Renal cortical epithelial cell (primary cell): ENCODE data around the gene DTWD1. TPM values are rescaled to one million over a fixed set of nuclear protein-coding genes. Genes with fewer than 3 reads are reported as not detected.
"Not testable (repeated sequence)": the region's sequence is repeated elsewhere in the genome, so short reads cannot be mapped to it uniquely, and the experiment has no call there.

Experiments used
- DNase-seq: peaks from one replicate; pipeline ENCODE4 v3.0.0-alpha.2; 2011; ENCODE audit warnings: low read depth
- total RNA-seq: library from RNA; depleted of rRNA; stranded (reverse); fragments of >200 nt; gene quantifications from 2 replicates; pipeline ENCODE4 v1.2.3, GENCODE V29; 2014

DTWD1 gene
- total RNA-seq, 1 donor from 2014 or later = 18.1 TPM

DNA sequence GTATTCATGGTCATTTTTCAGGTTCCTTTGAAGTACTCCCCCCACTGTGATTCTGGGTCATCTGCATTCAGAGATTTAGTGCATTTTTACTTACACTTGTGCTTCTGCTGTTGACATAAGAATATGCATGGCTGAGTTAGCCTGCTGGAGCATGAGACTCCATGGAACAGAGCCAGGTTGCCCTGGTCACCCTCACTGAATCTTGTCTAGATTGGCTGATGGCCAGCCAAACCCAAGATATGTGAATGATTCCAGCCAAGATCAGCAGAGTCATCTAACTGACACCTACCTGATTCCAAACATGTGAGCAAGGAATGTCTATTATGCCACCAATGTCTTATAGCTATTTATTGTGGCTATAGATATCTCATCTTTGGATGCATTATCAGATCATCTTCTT is 25.1 kb downstream of the DTWD1 start:
- DNase-seq = peak; percentile 91

GRCh38 chr15:49646891-49647290 is 26.0 kb downstream of the DTWD1 start:
- no peak for DNase-seq

GRCh38 chr15:49649987-49650386 is 29.1 kb downstream of the DTWD1 start:
- no peak for DNase-seq

DNA sequence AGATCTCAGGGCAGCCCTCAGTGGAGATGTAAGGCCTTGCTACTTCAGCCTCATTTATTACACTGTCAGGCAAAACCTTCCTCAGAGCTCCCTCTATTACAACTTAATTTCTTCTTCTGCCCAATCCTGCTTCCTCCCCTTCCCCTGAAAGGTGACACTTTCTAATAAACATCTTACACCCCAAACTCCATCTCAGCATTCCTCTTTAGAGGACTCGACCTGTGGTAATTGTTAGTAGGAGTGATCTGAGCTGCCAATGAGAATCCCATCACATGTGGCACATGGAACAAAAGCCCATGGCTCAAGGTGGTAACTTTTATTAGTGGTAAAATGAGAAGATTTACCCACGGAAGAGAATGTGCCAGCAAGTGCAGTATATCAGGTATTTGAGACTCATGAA is 29.8 kb downstream of the DTWD1 start:
- no peak for DNase-seq

GRCh38 chr15:49652922-49653321 is 32.1 kb downstream of the DTWD1 start:
- no peak for DNase-seq

DNA sequence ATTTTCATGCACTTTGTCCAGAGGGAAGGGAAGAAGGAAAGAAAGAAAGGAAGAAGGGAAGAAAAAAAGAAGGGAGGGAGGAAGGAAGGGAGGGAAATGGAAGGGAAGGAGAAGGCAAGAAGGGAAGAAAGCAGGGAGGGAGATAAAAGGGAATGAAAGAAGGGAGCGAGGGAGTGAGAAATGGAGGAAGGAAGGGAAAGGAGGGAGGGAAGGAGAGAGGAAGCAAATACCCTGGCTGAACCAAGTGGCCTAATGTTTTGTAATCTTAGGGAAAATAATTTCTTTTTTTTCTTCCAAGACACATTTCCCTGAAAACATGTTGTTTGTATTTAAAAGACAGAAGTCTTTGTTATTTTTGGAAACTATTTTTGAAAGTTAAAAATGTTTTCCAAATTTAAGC is 35.9 kb downstream of the DTWD1 start:
- DNase-seq = no peak

- no peak for DNase-seq
These were observed 43.9 kb downstream of the DTWD1 start for GRCh38 chr15:49664716-49665115.

DNA sequence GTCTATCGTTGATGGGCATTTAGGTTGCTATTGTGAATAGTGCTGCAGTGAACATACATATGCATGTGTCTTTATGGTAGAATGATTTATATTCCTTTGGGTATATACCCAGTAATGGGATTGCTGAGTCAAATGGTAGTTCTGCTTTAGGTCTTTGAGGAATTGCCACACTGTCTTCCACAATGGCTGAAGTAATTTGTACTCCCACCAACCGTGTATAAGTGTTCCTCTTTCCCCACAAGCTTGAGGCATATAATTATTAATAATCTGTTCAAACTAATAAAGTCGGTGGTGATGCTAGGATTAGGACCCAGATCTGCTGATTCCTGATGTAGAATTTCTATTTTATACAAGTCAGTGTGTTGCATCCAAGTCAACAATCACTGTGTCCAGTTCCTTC is 45.6 kb downstream of the DTWD1 start:
- DNase-seq = not testable (repeated sequence)

- no peak for DNase-seq
These were observed 48.4 kb downstream of the DTWD1 start for GRCh38 chr15:49669288-49669687.

GRCh38 chr15:49673861-49674260 is 53.0 kb downstream of the DTWD1 start:
- peak; percentile 25 for DNase-seq

GRCh38 chr15:49674370-49674769 is 53.5 kb downstream of the DTWD1 start:
- DNase-seq = peak; percentile 28

DNA sequence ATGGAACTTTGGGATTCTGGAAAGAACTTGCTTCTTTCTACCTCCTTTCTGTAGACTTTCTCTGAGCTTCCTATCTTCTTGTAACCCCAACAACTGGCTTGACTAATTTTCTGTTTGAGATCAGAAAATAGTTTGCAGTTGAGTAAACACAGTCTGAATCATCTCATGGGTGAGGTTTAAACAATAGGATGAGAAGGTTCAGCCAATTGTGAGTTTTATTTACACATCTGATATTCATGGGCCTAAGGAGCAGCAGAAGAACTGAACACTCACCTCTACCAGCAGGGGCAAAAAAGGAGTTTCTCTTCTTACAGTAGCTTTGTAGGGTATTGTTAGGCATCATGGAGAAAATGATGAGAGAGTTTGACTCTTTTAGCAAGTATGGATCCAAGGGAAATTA is 54.2 kb downstream of the DTWD1 start:
- DNase-seq = peak; percentile 89

GRCh38 chr15:49678655-49679054 is 57.8 kb downstream of the DTWD1 start:
- no peak for DNase-seq

- peak; percentile 68 for DNase-seq
These were observed 65.8 kb downstream of the DTWD1 start for GRCh38 chr15:49686599-49686998.

GRCh38 chr15:49688135-49688790 is 67.4 kb downstream of the DTWD1 start:
- DNase-seq = no peak

DNA sequence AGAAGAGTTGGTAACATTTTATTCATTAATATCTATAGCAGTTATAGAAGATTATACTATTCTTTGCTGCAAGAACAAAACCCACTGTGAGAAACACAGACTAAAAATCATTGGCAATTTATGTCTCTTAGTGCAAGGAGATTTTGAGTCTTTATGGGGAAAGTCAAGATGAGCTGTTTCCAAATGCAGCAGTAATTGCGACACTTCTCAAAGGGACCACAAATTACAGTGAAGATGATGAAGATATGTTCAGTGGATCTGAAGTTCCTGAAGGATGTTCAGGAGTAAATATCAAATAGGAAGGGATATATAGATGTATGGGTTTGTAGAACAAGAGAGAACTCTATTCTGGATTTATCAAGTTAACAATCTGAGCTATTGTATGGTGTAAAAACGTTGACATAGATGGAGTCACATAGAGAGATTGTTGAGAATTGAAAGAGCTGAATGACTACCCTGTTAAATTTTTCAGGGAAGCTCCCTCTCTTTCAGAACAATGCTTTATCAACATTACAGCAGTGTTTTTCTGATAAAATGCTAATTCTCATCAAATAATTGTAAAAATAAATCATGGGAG is 71.8 kb downstream of the DTWD1 start:
- no peak for DNase-seq

GRCh38 chr15:49693498-49693897 is 72.7 kb downstream of the DTWD1 start:
- DNase-seq = no peak

DNA sequence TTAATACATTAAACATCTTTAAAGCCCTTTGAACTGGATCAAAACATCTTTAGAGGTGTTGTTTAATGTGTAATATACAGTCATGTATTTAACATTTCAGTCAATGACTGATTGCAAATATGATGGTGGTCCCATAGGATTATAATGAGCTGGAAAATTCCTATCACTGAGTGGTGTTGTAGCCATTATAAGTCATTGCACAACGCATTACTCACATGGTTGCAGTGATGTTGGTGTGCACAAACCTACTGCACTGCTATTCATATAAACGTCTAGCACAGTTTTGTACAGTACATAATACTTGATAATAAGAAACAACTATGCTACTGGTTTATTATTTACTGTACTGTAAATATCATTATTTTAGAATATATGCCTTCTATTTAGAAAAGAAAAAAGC is 75.6 kb downstream of the DTWD1 start:
- DNase-seq = no peak

DNA sequence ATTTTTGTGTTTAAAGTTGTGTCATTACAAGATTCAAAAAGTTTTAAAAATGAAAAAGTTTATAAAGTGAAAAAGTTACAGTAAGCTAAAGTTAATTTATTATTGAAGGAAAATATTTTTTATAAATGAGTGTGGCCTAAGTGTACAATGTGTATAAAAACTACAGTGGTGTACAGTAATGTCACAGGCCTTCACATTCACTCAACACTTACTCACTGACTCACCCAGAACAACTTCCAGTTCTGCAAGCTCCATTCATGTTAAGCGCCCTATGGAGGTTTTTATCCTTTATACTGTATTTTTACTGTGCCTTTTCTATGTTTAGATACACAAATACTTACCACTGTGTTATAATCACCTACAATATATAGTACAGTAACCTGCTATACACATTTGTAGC is 76.3 kb downstream of the DTWD1 start:
- no peak for DNase-seq

DNA sequence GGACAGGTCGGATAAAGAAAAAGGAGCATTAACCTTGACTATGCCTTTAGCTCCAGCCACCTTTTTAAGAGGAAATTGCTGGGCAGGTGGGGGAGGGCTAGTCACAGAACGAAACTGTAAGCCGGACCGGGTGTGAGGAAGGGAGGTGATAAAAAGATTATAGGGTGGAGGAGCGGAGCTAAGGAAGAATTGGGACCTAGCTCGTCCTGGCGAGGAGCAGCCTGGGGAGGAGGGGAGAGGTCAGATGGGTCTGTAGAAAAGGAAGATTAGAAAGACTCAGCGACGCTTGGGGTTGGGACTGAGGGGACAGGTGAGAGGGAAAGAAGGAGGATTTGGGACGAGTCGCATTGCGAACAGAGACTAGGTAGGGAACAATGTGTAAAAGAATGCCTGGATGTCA is 82.1 kb downstream of the DTWD1 start:
- DNase-seq = not testable (repeated sequence)
